ENCODE measurements around the gene PCIF1.

GRCh38 chr20:45958593-45958992 lies 24.1 kb downstream of the PCIF1 start:
- TF ChIP-seq CTCF (IDR thresholded peaks at IDR 0.05) (no peak), EP300 (IDR thresholded peaks at IDR 0.05) (no peak), POLR2A (IDR thresholded peaks at IDR 0.05) (no peak)

All from tibial nerve (tissue), 4 donors.